ENCODE data around the gene CCDC188. TPM values are rescaled to one million over a fixed set of nuclear protein-coding genes. Genes with fewer than 3 reads are reported as not detected.

The CCDC188 gene
- total and polyA plus RNA-seq, 2 of the 8 experiments (the other 6 are each of a cell fraction or from before 2014, with no cell fraction given) = not detected

- TF ChIP-seq, protein P1, sequence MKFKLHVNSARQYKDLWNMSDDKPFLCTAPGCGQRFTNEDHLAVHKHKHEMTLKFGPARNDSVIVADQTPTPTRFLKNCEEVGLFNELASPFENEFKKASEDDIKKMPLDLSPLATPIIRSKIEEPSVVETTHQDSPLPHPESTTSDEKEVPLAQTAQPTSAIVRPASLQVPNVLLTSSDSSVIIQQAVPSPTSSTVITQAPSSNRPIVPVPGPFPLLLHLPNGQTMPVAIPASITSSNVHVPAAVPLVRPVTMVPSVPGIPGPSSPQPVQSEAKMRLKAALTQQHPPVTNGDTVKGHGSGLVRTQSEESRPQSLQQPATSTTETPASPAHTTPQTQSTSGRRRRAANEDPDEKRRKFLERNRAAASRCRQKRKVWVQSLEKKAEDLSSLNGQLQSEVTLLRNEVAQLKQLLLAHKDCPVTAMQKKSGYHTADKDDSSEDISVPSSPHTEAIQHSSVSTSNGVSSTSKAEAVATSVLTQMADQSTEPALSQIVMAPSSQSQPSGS (IDR thresholded peaks at IDR 0.05; ENCODE audit: low read length) = no peak
- TF ChIP-seq EZH2 (IDR thresholded peaks at IDR 0.05; ENCODE audit: low read depth, low read length, severe bottlenecking) (no peak), CHD2 (IDR thresholded peaks at IDR 0.05; ENCODE audit: low read length) (no peak), FOSL1 (IDR thresholded peaks at IDR 0.05; ENCODE audit: insufficient read depth, low read depth, low read length) (no peak), SP4 (IDR thresholded peaks at IDR 0.05; ENCODE audit: low read length) (no peak)
Observed at GRCh38 chr22:20193761-20194494, 43.1 kb upstream of the CCDC188 start (continued).
